Activated CD8-positive, alpha-beta T cell treated with anti-CD3 and anti-CD28 coated beads for 36 hours (primary cell): ENCODE data around the gene RNF14. TPM values are rescaled to one million over a fixed set of nuclear protein-coding genes. Genes with fewer than 3 reads are reported as not detected.

Experiments used
- ATAC-seq: fragments of 200-7000 bp; cut with Tn5 transposase; one replicate; pipeline ENCODE4 v1.10.0; 2021; ENCODE audit warnings: mild to moderate bottlenecking, moderate library complexity
- CTCF ChIA-PET: fragments of 350-600 bp; sonication (Branson Sonifier 250); formaldehyde crosslinking; loops from one replicate; lab custom pipeline; 2021; ENCODE audit warnings: antibody characterized with exemption; lab: Charles Lee
- POLR2A ChIA-PET: fragments of 350-600 bp; sonication (Branson Sonifier 250); formaldehyde crosslinking; loops from one replicate; lab custom pipeline; 2021; ENCODE audit warnings: antibody characterized with exemption; lab: Charles Lee
- DNase-seq: peaks from one replicate; pipeline ENCODE4 v3.0.0-alpha.2; 2020
- H3K27ac Mint-ChIP-seq: one replicate; pipeline ENCODE4 v1.8.0; 2021; ENCODE audit warnings: mild to moderate bottlenecking, mixed read lengths
- H3K27me3 Mint-ChIP-seq: one replicate; pipeline ENCODE4 v1.8.0; 2021; ENCODE audit warnings: mixed read lengths
- H3K36me3 Mint-ChIP-seq: one replicate; pipeline ENCODE4 v1.8.0; 2021; ENCODE audit warnings: low read depth, mixed read lengths
- H3K4me1 Mint-ChIP-seq: one replicate; pipeline ENCODE4 v1.8.0; 2021; ENCODE audit warnings: low read depth, mixed read lengths
- H3K4me3 Mint-ChIP-seq: one replicate; pipeline ENCODE4 v1.8.0; 2021; ENCODE audit warnings: mild to moderate bottlenecking, moderate library complexity, mixed read lengths
- H3K9me3 Mint-ChIP-seq: one replicate; pipeline ENCODE4 v1.8.0; 2021; ENCODE audit warnings: mixed read lengths
- intact Hi-C: fragments of 100-400 bp; cut with micrococcal nuclease; formaldehyde crosslinking; loops from one replicate; pipeline ENCODE4 v1.10.0; 2022
- total RNA-seq, 2 experiments: library from RNA; stranded (reverse); gene quantifications; one replicate each; pipeline ENCODE4 v1.2.3, GENCODE V29; 2021
- TF ChIP-seq, protein P1 (sequence below): fragments of 200-600 bp; IDR thresholded peaks from one replicate; pipeline ENCODE4 v1.8.0; 2022; ENCODE audit warnings: antibody characterized with exemption, mild to moderate bottlenecking

The RNF14 gene
- total RNA-seq, 2 experiments from 2014 or later = 34.1 to 35.0 TPM

DNA sequence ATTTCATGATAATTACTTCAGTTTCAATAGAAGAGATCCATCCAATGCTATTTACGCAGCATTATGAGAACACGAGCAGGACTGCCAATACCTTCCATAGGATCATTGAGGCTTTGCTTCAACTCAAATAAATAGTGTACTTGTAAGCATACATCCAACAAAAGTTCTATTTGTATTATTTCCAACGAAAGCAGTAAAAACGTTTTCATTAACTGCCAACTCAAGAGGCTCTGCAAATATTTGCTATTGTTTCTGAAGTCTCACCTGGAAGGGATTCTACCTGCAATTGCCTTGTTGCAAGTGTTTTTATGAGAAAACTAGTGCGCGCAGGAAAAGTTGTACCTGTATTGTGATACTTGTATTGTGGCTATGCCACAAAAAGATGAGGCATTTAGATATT, 54.9 kb downstream of the RNF14 start:
- TF ChIP-seq, protein P1, sequence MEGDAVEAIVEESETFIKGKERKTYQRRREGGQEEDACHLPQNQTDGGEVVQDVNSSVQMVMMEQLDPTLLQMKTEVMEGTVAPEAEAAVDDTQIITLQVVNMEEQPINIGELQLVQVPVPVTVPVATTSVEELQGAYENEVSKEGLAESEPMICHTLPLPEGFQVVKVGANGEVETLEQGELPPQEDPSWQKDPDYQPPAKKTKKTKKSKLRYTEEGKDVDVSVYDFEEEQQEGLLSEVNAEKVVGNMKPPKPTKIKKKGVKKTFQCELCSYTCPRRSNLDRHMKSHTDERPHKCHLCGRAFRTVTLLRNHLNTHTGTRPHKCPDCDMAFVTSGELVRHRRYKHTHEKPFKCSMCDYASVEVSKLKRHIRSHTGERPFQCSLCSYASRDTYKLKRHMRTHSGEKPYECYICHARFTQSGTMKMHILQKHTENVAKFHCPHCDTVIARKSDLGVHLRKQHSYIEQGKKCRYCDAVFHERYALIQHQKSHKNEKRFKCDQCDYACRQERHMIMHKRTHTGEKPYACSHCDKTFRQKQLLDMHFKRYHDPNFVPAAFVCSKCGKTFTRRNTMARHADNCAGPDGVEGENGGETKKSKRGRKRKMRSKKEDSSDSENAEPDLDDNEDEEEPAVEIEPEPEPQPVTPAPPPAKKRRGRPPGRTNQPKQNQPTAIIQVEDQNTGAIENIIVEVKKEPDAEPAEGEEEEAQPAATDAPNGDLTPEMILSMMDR = no peak
- H3K4me1 Mint-ChIP-seq = peaks cover 23% of the 10 kb centered on the region
- ChIA-PET POLR2A (interaction anchor here (1.0 kb wide), 1 partner anchor 87 kb away, joined by 3 read pairs; no protein-coding TSS in a partner anchor), CTCF (interaction anchor here (1.0 to 3.1 kb wide), 5 partner anchors 9 to 55 kb away, joined by 3 to 24 read pairs (median 4); partner anchors contain the start of gene RNF14)
- no peak overlapping the region for H3K4me3 Mint-ChIP-seq
- ATAC-seq (no peak), DNase-seq (no peak)
- peak overlapping the region; percentile 96 for H3K27ac Mint-ChIP-seq
- peaks cover 4% of the 10 kb centered on the region for H3K9me3 Mint-ChIP-seq
- H3K36me3 Mint-ChIP-seq = peaks cover 4% of the 10 kb centered on the region
- no peaks in the 10 kb centered on the region for H3K27me3 Mint-ChIP-seq
- intact Hi-C loops = no loop called here

- H3K27me3 Mint-ChIP-seq = no peaks in the 10 kb centered on the region
- TF ChIP-seq, protein P1 = no peak
- CTCF ChIA-PET = interaction anchor here (0.8 to 3.1 kb wide), 8 partner anchors 10 to 111 kb away, joined by 3 to 24 read pairs (median 4); partner anchors contain the start of gene RNF14
- POLR2A ChIA-PET = interaction anchor here (1.0 to 1.8 kb wide), 6 partner anchors 9 to 85 kb away, joined by 3 to 9 read pairs (median 5); no protein-coding TSS in a partner anchor
- peak overlapping the region; percentile 96 for H3K4me3 Mint-ChIP-seq
- intact Hi-C loops = no loop called here
- H3K36me3 Mint-ChIP-seq = peaks cover 4% of the 10 kb centered on the region
- peak; percentile 100 for ATAC-seq
- peak; percentile 92 for DNase-seq
- H3K27ac Mint-ChIP-seq = peak overlapping the region; percentile 96
- H3K9me3 Mint-ChIP-seq = peaks cover 4% of the 10 kb centered on the region
- H3K4me1 Mint-ChIP-seq = peaks cover 19% of the 10 kb centered on the region
Measured at GRCh38 chr5:142024771-142025304, 55.9 kb downstream of the RNF14 start.

DNA sequence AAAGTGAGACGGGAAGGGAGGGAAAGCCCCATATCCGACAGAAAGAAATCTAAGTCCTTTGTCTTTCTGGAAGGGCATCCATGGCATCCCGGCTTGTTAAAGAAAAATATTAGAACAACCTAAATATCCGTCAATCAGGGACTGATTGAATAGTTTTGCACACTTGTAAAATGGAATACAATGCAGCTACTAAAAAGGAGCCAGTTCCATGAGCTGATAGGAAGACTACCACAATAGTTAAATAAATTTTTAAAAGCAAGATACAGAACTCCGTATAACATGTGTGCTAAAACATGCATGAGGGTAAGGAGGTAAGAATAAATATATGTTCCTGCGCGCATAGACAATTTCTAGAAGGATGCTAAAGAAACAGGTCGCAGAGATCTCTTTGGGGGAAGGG, 56.7 kb downstream of the RNF14 start:
- H3K27ac Mint-ChIP-seq = peak overlapping the region; percentile 96
- TF ChIP-seq, protein P1 = no peak
- H3K4me1 Mint-ChIP-seq = peaks cover 14% of the 10 kb centered on the region
- ChIA-PET CTCF (interaction anchor here (1.3 to 3.1 kb wide), 4 partner anchors 11 to 110 kb away, joined by 3 to 24 read pairs (median 4); no protein-coding TSS in a partner anchor), POLR2A (interaction anchor here (0.6 to 1.8 kb wide), 6 partner anchors 9 to 140 kb away, joined by 3 to 9 read pairs (median 5); no protein-coding TSS in a partner anchor)
- no peaks in the 10 kb centered on the region for H3K27me3 Mint-ChIP-seq
- no peaks in the 10 kb centered on the region for H3K36me3 Mint-ChIP-seq
- intact Hi-C loops = no loop called here
- H3K9me3 Mint-ChIP-seq = no peaks in the 10 kb centered on the region
- ATAC-seq (no peak), DNase-seq (no peak)
- peak overlapping the region; percentile 96 for H3K4me3 Mint-ChIP-seq

DNA sequence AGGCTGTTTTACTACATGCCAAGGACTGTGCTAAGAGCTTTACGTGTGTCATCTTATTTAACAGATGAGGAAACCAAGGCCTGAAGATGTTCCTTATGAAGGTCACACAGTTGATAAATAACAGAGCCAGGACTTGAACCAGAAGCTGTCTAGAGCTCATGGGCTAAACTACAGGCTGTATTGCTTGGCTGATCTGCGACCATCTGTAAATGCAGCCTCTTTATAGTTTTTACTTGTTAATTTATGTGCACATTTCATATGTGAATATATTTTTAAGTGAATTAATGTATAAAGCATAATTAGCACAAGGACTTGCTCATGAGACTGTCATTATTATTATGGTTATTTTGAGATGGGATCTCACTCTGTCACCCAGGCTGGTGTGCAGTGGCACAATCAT, 63.2 kb downstream of the RNF14 start:
- H3K9me3 Mint-ChIP-seq = peaks cover 3% of the 10 kb centered on the region
- H3K4me3 Mint-ChIP-seq = no peak overlapping the region
- no peak for ATAC-seq
- peaks cover 2% of the 10 kb centered on the region for H3K36me3 Mint-ChIP-seq
- no peaks in the 10 kb centered on the region for H3K27me3 Mint-ChIP-seq
- DNase-seq = no peak
- peaks cover 21% of the 10 kb centered on the region for H3K4me1 Mint-ChIP-seq
- ChIA-PET POLR2A (no interaction called here), CTCF (no interaction called here)
- no peak overlapping the region for H3K27ac Mint-ChIP-seq
- TF ChIP-seq, protein P1 = no peak
- intact Hi-C loops = no loop called here
